GOT3 (cell line): ENCODE results near the gene MMP14.

Experiments used
- DNase-seq: peaks from one replicate; lab custom pipeline; 2025; ENCODE audit warnings: mixed read lengths; lab: John Stamatoyannopoulos, UW

The MMP14 gene

DNA sequence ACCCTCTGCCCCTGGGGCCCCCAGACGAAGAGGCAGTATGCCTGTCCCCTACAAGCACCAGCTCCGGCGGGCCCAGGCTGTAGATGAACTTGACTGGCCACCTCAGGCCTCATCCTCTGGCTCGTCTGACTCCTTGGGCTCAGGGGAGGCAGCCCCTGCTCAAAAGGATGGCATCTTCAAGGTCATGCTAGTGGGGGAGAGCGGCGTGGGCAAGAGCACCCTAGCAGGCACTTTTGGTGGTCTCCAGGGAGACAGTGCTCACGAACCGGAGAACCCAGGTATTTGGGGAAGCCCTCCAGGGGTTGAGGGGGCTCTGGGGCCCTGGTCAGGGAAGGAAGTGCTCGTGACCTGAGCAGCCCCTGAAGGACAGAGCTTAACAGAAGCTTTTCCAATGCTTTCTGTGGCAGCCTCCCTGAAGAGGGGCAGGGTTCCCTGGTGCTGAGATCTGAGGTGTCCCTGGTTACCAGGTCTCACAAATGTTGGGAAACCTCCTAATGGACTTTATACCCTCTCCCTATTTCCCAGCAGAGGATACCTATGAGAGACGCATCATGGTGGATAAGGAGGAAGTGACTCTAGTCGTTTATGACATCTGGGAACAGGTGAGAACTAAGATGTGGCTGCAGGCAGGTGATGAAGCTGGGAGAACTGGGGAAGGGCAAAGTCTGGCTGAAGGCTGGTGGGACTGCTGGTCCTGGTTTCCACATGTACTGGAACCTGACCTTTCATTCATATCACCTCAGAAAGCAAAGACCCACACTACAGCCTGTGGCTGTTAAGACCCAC is 48.5 kb downstream of the MMP14 start:
- no peak for DNase-seq

DNA sequence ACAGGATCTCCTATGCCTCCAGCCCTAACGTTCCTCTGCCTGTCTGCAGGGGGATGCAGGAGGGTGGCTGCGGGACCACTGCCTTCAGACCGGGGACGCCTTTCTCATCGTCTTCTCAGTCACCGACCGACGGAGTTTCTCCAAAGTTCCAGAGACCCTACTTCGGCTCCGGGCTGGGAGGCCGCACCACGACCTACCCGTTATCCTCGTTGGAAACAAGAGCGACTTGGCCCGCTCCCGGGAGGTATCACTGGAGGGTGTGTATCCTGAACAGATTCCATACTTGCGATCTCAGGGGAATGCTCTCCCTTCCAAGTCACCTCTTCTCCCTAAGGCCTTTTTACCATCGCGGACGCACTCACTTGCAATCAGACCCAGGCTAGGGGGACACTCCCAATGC is 49.6 kb downstream of the MMP14 start:
- no peak for DNase-seq

DNA sequence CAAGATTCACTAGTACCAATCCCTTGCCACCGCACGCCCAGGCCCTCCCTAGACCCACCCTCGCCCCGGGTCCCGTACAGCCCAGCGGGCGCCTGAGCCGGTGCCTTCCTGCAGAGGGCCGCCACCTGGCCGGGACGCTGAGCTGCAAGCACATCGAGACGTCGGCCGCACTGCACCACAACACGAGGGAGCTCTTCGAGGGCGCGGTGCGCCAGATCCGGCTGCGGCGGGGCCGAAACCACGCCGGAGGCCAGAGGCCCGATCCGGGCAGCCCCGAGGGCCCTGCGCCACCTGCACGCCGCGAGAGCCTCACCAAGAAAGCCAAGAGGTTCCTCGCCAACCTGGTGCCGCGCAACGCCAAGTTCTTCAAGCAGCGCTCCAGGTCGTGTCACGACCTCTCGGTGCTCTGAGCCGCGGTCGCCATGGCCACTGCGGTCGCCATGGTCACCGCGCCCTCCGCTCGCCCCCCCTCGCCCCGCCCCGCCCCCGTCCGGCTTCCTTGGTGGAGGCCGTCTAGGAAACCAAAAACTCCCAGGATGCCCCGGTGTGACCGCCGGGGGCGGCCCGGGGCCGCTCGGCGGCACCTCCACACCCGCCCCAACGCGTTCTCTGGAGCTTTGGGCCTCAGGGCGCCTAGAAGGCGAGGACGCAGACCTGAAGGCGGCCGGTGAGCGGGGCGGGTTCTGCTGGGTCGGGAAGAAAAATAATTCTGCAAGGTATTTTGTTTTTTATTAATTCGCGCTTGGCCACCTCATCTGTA is 50.3 kb downstream of the MMP14 start:
- no peak for DNase-seq

DNA sequence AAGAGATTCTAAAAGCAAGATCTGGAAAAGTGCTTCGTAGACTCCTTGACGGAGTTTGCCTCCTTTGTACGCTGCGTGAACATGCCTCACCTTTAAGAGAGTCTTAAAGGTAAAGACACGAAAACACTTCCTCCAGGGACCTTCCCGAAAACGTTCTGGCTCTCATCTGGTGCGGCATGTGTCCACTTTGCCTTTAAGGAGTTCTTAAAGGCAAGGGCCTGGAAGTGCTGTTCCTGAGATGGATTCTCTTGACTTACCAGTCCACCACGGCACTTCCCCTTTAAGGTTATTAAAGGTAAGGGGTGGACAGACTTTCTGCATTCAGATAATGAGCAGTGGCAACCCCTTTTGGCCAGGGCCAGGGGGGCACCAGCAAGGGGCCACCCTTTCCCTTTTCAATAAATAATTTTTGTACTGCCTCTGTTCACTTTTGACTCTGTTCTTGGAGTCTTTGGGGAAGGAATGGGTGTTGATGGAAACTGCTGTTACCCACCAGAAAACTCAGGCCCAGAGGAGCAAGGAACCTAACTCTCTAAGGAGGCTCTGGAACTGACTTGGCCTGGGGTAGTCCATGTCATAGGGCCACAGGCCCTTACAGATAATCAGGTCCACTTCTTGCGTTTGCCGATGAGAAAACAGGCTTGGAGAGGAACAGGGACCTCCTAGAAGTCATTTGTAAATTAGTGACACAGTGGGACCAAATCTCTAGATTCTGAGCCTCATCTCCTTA is 51.0 kb downstream of the MMP14 start:
- no peak for DNase-seq

DNA sequence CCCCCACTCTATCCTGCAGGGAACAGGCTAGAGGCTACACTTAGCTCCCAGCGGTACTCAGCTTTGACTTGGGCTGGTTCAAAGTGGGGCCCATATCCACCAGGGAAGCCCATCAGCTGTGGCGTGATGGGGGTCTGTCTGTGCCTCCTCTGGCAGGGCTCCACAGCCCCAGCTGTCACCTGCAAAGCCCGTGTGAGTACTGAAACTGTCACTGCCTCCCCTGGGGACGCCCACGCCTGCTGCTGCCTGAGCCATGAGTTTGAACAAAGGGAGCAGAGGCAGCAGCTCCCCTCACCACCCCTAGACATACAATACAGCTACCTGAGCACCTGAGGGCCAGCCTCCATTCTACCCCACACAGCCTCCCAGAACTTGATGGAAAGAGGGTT is 51.6 kb downstream of the MMP14 start:
- no peak for DNase-seq

DNA sequence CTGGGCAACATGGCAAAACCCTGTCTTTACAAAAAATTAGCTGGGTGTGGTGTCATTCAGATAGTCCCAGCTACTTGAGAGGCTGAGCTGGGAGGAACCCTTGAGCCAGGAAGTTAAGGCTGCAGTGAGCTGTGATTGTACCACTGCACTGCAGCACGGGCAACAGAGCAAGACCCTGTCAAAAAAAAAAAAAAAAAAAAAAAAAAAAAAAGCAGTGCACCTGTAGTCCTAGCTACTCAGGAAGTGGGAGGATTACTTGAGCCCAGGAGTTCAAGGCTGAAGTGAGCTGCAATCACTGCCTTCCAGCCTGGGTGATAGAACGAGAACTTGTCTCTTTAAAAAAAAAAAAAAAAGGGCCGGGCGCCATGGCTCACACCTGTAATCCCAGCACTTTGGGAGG is 52.3 kb downstream of the MMP14 start:
- no peak for DNase-seq

DNA sequence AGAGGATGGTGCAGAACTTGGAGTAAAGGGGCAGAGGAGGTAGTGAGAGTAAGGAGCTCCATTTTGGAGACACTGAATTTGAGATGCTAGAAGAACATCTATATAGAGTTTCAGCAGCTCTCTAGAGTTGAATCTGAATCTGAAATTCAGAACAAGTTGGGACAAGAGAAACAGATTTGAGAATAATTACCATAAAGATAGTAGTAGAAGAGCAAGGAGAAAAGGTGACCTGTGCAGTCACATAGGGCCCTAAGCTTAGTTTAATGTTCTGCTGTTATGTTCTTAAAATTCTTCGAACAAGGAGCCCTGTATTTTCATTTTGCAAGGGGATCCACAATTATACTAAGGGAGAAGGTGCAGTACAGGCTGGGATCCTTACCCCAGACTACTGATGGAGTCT is 54.0 kb downstream of the MMP14 start:
- no peak for DNase-seq

DNA sequence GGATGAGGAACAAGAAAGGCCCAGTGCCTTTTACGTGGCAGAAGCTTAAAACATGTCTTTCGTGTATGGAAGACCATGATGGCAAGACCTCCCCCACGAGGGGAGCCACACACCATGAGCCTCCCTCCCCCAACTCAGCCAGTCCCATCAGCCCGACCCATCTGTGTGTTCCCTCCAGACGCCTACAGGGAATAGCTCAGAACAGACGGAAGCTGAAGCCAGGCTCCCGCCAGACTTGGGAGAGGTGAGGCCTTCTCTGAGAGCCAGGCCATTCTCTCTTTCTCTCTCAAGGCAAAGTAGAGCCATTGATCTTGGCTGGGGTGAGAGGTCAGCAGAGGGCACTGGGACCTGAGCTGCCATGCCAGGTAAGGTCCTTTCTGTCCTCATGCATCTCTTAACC is 56.1 kb downstream of the MMP14 start:
- no peak for DNase-seq

DNA sequence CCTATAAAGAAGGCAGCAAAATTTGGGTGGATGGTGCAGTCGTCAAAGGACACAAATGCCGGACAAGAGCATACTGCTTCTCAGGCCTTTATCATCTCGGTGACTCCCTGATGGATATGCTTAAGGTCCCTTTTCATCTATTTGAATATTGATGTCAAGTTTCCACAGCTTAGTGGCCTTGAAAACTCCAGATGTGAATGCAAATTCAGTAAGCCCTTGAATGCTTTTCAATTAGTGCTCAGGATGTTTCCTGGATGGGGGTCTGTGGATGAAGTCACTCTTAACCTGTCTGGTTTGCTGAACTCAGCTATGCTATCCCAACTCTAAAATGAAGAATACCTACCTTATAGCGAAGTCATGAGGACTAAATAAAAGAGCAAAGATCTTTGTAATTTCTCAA is 57.3 kb downstream of the MMP14 start:
- no peak for DNase-seq

DNA sequence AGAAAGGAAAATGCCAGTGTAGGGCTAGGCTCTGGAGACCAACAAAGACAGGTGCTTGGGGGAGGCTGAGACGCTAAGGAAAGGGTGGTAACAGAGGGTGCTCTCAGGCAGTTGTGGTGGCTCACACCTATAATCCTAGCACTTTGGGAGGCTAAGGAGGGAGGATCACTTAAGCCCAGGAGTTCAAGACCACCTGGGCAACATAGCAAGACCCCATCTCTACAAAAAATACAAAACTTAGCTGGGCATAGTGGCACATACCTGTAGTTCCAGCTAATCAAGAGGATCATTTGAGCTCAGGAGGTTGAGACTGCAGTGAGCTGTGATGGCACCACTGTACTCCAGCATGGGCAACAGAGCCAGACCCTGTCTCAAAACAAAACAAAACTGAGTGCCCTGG is 59.0 kb downstream of the MMP14 start:
- no peak for DNase-seq

DNA sequence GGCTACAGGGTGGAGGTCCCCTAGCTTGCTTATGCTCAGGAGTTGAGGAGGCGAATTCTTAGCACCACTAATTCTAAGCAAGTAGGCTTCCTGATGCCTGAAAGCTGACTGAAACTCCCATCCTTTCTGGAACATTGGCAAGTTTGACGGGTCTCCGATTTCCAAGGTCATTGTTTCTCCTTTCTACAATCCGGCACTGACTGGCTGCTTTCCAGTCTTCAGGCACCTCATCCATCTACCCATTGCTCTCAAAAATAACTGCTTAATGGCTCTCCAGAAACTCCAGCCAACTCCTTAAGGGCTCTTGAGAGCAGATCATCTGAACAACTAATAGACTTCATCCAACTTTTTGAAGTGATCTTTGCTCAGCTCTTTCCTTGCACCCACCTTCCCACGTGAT is 60.0 kb downstream of the MMP14 start:
- no peak for DNase-seq

DNA sequence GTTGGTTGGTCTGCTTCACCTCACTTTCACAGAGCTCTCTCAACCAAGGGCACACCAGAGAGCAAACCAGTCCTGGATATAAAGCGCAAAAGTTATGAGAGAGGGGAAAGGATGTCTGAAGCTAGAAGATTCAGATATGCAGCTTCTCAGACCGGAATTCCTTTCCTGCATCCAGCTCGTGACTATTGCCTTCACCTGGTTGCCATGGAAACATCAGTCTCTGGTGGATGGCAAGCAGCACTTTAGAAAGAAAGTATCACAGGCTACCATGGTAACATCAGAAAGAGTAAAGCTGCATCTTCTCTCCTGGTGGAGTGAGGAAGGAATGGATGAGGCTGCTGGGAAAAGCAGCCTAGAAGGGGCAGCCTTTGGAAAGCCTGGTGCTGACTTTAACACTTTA is 60.4 kb downstream of the MMP14 start:
- no peak for DNase-seq

DNA sequence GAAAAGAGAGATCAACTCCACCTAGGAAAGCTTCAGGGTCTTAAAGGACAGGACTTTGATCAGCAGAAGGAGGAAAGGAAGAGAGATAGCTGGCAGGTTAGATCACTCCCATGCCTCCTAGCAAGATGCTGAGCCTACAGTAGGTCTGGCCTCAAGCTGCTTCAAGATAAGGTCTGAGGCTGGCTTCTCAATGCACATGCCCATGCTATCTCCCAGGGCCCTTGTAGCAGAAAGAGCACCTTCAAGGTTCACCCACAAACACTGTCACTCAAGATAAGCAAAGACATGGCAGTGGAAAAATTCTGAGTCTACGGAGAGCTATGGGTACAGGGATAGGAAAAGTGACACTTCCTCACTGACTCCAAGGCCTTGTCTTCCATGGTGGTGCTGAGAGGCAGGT is 61.0 kb downstream of the MMP14 start:
- no peak for DNase-seq
